GM12801 (cell line): ENCODE data around the gene OSBP2.

ENCODE experiments used
- TF ChIP-seq, protein P1 (sequence below): IDR thresholded peaks from one replicate; pipeline ENCODE4 v1.5.1; 2011; ENCODE audit warnings: control low read depth; ENCODE audit not compliant: insufficient read length; ENCODE audit errors: extremely low read depth

The OSBP2 gene

DNA sequence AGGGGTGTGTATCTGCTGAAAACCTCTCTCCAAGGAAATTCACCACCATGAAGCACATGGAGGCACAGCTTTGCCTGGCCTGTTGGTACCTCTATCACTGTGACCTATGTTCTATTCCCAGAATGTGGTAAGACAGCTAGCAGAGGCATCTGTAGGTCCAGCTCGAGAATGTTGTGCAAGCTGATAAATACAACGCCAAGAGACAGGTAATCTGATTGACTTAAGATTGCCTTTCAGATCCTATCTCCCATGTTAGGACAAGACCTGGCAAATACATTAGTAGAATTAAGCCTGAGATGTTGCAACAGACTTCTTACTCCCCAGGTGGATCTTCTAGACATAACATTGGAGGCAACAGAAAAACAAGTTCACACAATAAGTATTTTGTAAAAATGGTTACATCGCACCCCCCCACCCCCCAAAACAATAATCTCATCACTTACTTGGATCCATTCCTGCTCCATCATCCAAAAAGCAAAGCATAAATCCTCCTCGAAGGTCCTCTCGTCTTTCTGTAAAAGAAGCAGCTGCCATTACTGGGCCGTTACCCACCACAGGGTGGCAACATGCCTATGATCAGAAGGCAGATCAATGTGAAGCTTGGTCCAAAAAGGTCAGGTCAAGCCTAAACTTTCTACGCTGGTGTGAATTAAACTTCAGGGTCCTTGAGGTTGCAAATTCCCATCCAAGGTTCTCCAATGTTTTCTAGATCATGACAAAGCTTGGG, 255.4 kb downstream of the OSBP2 start:
- TF ChIP-seq, protein P1, sequence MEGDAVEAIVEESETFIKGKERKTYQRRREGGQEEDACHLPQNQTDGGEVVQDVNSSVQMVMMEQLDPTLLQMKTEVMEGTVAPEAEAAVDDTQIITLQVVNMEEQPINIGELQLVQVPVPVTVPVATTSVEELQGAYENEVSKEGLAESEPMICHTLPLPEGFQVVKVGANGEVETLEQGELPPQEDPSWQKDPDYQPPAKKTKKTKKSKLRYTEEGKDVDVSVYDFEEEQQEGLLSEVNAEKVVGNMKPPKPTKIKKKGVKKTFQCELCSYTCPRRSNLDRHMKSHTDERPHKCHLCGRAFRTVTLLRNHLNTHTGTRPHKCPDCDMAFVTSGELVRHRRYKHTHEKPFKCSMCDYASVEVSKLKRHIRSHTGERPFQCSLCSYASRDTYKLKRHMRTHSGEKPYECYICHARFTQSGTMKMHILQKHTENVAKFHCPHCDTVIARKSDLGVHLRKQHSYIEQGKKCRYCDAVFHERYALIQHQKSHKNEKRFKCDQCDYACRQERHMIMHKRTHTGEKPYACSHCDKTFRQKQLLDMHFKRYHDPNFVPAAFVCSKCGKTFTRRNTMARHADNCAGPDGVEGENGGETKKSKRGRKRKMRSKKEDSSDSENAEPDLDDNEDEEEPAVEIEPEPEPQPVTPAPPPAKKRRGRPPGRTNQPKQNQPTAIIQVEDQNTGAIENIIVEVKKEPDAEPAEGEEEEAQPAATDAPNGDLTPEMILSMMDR = no peak

- TF ChIP-seq, protein P1 = no peak
Measured at GRCh38 chr22:30953206-30953605, 258.5 kb downstream of the OSBP2 start.

DNA sequence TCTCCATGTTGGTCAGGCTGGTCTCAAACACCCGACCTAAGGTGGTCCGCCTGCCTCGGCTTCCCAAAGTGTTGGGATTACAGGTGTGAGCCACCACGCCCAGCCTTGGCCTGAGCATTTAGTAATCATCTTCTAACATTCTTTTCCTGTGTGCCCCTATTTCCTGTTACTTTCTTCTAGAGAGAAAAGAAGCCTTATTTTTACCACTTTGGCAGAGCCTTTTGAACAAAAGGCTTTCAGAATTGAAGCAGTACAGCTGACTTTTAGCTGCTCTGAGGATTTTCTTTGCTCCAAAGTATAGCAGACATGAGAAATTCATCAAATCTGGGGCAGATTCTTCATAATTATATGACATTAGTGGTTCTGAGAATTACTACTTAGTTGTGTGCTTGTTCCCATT, 260.5 kb downstream of the OSBP2 start:
- TF ChIP-seq, protein P1 = no peak
